ENCODE results near the gene ADA.

ADA gene

DNA sequence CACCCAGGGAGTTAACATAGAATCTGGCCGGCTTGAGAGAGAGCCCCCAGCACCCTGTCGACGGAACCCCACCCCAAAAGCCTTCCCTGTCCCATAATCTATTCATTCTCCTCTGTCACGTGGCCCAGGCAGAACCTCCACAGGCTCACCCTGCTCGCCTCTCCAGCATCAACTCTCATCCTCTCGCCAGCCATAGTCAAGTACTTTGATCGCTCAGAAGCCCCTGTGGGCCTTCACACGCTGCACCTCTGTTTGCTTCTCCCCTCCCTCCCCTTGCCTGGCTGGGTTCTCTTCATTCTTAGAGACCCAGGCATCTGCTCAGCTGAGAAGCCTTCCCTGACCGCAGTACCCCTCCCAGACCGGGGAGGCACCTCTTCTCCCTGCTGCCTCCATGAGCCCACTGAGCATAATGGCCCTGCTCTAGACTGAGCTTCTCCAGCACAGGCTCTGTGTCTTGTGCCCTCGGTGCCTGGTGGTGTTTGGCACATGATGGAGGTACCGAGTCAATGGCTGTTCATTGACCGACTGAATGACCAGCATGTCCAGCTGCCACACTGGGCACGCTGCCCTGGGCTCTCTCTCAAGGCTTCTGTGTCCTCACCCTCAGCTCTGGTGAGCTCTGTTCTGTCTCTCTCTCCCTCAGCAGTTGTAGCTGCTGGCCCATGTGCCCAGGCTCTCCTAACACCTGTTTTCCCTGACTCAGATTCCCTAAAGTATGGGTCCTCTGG is 35.5 kb downstream of the ADA start:
- TF ChIP-seq, protein P1, sequence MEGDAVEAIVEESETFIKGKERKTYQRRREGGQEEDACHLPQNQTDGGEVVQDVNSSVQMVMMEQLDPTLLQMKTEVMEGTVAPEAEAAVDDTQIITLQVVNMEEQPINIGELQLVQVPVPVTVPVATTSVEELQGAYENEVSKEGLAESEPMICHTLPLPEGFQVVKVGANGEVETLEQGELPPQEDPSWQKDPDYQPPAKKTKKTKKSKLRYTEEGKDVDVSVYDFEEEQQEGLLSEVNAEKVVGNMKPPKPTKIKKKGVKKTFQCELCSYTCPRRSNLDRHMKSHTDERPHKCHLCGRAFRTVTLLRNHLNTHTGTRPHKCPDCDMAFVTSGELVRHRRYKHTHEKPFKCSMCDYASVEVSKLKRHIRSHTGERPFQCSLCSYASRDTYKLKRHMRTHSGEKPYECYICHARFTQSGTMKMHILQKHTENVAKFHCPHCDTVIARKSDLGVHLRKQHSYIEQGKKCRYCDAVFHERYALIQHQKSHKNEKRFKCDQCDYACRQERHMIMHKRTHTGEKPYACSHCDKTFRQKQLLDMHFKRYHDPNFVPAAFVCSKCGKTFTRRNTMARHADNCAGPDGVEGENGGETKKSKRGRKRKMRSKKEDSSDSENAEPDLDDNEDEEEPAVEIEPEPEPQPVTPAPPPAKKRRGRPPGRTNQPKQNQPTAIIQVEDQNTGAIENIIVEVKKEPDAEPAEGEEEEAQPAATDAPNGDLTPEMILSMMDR (IDR thresholded peaks at IDR 0.05) = no peak

DNA sequence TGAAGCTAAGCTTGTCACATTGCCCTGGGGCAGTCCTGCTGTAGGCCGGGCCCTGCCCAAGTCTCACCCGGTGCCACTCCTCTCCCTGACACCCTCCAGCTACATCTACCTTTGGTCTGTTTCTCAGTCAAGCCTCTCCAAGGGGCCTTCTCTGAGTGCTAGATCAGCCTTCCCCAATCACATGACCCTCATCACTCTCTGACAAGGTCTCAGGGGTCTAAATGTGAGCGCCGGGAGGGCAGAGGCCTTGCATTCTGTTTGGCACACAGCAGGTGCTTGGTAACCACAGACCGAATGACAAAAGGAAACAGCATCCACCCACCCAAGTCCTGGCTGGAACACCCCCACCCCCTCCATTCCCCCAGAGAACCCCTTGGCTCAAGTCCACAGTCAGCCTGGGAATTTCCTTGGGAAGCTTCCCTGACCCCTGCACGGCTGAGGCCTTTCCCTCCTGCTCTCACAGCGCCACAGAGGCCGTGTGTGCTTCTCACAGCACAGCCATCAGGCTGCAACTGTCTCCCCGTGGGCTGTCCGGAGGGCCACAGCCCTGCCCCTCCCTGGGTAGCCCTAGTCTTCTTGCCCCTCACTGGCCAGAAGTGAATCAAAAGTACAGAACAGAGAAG is 36.2 kb downstream of the ADA start:
- TF ChIP-seq, protein P1 (IDR thresholded peaks at IDR 0.05) = no peak

DNA sequence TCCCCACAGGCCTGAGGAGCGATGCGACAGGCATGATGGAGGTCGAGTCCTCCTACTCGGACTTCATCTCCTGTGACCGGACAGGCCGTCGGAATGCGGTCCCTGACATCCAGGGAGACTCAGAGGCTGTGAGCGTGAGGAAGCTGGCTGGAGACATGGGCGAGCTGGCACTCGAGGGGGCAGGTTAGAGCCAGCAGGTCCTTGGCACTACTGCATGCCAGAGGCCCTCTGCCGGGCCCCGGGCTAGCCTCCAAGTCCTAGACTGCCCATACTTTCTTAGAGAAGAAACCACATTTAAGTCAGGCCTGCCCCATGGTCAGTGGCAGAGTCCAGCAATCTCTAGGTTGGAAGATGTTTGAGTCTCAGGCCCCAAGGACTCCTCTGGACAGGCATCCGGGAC is 37.0 kb downstream of the ADA start:
- TF ChIP-seq, protein P1 (IDR thresholded peaks at IDR 0.05) = no peak

DNA sequence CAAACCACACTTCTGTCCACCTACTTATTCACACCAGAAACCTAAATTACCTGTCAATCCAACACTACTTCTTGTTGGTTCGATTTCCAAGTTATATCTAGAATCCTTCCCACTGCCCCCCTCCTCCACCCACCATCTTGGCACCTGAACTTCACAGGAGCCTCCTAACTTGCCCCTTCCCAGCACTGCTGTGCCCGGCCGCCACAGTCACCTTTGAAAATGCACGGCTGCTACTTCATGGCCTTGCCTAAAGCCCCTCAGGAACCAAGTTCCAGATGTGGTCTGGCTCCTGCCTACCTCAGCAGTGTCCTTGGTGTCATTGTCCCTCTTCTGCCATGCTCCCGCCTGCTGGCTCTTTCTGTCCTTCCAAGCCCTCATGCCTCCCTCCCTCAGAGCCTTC is 37.9 kb downstream of the ADA start:
- TF ChIP-seq, protein P1 (IDR thresholded peaks at IDR 0.05) = no peak

DNA sequence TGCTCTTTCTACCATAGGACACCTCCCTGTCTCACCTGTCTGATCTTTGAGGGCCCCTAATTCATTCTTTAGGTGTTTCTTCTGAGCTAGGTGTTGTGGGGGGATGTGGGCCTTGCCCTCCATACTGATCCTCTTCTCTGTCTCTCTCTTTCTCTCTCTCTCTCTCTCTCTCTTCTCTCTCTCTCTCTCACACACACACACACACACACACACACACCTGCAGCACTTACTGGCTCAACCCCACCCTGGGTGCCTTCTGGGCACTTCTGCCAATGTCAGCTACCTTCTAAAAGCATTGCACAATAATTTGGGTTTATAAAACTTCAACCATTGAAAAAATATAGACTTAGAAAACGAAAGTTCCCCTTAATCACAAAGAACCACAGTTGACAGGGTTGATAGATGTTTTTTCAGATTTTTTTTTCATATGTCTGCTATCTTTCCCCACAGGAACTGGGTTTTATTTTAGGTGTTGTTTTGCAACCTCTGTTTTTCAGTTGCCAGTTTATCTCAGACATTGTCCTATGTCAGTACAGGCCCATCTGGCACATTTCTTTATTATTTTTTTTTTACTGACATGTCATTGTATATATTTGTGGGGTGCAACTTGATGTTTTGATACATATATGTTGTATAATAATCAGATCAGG is 41.1 kb downstream of the ADA start:
- TF ChIP-seq, protein P1 (IDR thresholded peaks at IDR 0.05) = peak; percentile 29; the same call in 1 of the 2 replicates

DNA sequence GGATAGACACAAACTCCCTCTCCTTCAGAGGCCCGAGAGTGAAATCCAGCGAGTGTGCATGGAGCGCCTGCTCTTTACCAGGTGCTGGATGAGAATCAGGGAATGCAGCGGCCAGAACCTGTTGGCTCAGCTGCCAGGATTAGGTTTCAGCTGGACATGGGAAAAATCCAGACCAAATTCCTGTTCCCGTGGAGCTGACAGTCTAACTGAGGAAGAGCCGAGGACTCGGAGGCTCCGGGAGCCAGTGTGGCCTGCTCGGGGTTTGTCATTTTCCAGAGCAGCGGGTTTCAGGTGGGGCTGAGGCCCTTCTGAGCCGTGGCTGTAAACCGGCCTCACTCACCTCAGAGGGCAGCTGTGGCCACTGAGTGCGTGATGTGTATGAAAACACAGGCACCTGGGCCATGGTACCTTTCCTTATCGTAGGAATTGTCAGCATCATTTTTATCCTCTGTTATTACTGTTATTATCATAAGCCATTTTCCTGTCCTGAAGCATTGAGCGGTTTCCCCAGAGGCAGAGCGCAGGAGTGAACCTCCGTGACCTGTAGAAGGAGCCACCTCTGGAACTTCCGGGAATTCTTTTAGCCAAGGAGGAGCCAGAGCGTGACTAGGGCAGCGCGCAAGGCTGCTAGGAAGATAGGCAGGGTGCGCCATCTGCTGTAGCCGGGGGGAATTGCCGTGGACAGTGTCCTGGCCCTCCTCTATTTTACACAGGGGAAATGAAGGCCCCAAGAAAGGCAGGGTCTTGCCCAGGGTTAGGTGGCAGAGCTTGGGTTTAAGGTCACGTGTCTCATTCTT is 41.8 kb downstream of the ADA start:
- TF ChIP-seq, protein P1 (IDR thresholded peaks at IDR 0.05) = peak; percentile 98

DNA sequence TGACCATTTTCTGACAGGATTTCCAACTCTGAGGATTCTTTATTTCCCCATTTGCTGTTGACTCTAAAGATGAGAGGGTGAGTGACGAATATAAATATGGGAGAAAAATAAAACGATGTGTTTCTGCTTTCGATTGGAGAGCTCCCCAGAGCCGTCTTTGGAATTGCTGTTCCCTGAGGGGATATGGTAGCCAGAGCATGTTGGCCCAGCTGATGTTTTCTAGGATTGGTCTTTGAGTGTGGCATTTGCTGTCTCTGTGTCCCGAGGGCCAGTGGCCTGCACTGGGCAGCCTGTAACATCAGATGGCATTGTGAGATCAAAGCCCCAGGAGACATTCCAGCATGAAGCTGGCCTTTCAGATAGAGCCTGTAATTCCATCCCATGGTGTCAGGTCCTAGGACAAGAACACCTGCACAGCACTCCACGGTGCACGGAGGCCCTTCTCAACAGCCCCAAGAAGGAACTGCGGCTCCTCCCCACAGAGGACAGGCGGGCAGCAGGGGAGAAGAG is 42.4 kb downstream of the ADA start:
- TF ChIP-seq, protein P1 (IDR thresholded peaks at IDR 0.05) = no peak
